GM19324 (cell line): ENCODE measurements around the gene INTS14.
"Not testable (repeated sequence)": the region's sequence is repeated elsewhere in the genome, so short reads cannot be mapped to it uniquely, and the experiment has no call there.

Source experiments
- ATAC-seq: cut with Tn5 transposase; IDR thresholded peaks from one replicate; pipeline ENCODE4 v1.9.1; 2021; ENCODE audit warnings: mild to moderate bottlenecking, moderate library complexity; ENCODE audit not compliant: unreplicated experiment, low FRiP score

INTS14 gene

GRCh38 chr15:65583701-65584100 lies 27.2 kb downstream of the INTS14 start:
- ATAC-seq, result no peak

- no peak for ATAC-seq
Measured at GRCh38 chr15:65580287-65580686, 30.6 kb downstream of the INTS14 start.

GRCh38 chr15:65579762-65580161 lies 31.2 kb downstream of the INTS14 start:
- ATAC-seq, result no peak

GRCh38 chr15:65578904-65579728 lies 31.8 kb downstream of the INTS14 start:
- no peak for ATAC-seq

- no peak for ATAC-seq
Measured at GRCh38 chr15:65577129-65577996, 33.6 kb downstream of the INTS14 start.

- no peak for ATAC-seq
Measured at GRCh38 chr15:65576664-65577063, 34.3 kb downstream of the INTS14 start.

GRCh38 chr15:65571971-65572370 lies 39.0 kb downstream of the INTS14 start:
- ATAC-seq, result no peak

GRCh38 chr15:65569728-65570127 lies 41.2 kb downstream of the INTS14 start:
- ATAC-seq, result no peak

GRCh38 chr15:65561934-65562333 lies 49.0 kb downstream of the INTS14 start:
- ATAC-seq, result no peak

GRCh38 chr15:65559941-65560340 lies 51.0 kb downstream of the INTS14 start:
- no peak for ATAC-seq

- no peak for ATAC-seq
Measured at GRCh38 chr15:65558997-65559760, 51.8 kb downstream of the INTS14 start.

GRCh38 chr15:65558336-65558735 lies 52.6 kb downstream of the INTS14 start:
- ATAC-seq, result no peak

- no peak for ATAC-seq
Measured at GRCh38 chr15:65556622-65557021, 54.3 kb downstream of the INTS14 start.

- no peak for ATAC-seq
Measured at GRCh38 chr15:65553691-65554090, 57.2 kb downstream of the INTS14 start.

- not testable (repeated sequence) for ATAC-seq
Measured at GRCh38 chr15:65552851-65553250, 58.1 kb downstream of the INTS14 start.

GRCh38 chr15:65551183-65551582 lies 59.7 kb downstream of the INTS14 start:
- no peak for ATAC-seq

GRCh38 chr15:65550681-65551098 lies 60.2 kb downstream of the INTS14 start:
- no peak for ATAC-seq

GRCh38 chr15:65549288-65549687 lies 61.6 kb downstream of the INTS14 start:
- ATAC-seq, result not testable (repeated sequence)

GRCh38 chr15:65547841-65548240 lies 63.1 kb downstream of the INTS14 start:
- no peak for ATAC-seq

GRCh38 chr15:65541231-65541820 lies 69.6 kb downstream of the INTS14 start:
- no peak for ATAC-seq
